Embryonic facial prominence (tissue), 1 donor: ENCODE data around the gene SLC6A4.
A peak's percentile ranks its signal among the peaks of the same experiment; 100 is the strongest.
"Not testable (repeated sequence)": the region's sequence is repeated elsewhere in the genome, so short reads cannot be mapped to it uniquely, and the experiment has no call there.

Experiments used
- DNase-seq: peaks from one replicate; pipeline ENCODE4 v3.0.0-alpha.2; 2016; ENCODE audit errors: extremely low spot score

The SLC6A4 gene

DNA sequence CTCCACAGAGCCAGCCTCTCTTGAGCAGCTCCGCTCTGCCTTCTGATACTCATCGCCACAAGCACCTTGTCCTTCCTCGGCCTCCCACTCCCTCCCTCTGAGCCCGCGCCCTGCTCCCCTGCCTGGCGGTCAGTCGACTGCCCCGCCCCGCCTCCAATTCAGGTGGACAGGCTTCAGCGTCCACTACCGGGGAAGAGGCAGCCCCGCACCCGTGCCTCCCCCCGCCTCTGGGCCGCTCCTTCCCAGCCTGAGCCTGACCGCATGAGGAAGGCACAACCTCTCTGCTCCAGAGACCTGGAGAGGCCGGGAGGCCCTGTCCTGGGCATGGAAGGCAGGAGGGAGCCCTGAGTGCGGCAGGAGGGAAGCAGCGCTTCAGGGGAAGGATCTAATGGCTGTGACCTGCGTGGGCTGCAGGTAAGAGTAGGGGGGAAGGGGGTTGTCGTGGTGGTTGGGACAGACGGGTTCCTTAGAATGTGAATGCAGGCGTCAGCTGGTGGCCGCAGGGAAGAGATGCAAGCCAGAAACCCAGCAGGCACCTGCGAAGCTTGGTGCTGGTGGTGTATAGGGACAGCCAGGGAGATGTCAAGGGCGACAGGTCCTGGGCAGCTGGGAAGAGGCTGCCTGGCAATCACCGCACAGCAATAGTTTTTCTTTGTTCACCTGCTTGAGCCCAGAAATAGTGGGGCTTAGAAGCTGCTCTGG is 3.0 kb upstream of the SLC6A4 start:
- no peak for DNase-seq

DNA sequence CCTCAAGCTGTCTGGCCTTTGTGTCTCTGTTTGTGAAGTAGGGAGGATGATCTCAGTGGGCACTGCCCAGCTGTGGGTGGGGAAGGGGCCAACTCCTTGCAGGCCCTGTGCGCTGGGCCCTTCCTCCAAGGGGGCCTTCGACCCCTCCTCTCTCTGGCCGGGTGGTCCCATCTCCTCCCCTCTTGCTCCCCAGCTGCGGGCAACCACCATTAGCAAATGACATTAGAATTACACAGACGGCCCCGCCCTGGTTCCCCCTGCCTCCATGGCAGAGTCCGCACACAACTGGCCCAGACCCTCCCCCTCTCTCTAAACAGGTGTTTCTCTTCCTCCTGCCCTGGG is 2.5 kb upstream of the SLC6A4 start:
- DNase-seq = no peak

DNA sequence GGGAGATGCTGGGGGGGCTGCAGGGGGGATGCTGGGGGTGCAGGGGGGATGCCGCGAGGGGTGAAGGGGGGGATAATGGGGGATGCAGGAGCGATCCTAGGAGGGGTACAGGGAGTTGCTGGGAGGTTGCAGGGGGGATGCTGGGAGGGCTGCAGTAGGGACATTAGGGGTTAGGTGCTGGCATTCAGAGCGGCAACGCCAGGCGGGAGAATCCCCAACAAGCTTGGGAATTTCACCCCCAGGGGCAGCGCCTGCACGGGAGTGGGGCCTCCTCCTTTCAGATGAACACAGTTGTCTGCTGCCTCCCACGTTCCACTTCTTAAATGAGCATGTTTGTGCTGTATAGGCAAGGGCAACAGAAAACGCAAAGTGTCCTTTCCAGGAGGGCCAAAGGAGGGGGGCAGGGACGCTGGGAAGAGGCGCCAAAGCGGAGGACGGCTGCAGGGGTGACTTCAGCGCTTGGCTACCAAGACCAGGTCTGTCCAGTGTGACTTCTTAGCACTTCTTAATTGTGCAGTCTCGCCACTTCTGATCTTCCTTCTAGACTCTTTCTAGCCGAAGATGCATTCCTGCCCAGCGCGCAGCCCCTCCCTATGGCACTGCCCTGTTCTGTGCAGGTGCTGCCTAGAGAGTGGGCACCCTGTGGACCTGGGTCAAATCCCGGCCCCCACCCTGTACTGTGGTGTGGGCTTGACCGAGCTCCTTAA is 2.0 kb upstream of the SLC6A4 start:
- no peak for DNase-seq

DNA sequence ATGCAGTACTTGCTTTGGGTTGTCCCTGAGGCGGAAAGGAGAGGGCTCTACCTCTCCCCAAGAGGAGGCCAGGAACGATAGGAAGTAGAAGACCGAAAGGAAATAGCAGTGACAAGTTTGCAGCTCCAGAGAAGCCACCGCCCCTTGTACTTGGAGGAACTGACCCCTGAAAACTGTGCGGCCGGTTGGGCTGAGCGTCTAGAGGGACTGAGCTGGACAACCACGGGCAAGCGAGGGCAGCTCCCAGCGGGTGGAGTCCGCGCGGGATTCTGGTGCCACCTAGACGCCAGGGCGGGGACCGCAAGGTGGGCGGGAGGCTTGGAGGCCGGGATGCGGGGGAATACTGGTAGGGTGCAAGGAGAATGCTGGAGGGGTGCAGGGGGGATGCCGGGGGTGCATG is 1.3 kb upstream of the SLC6A4 start:
- no peak for DNase-seq

DNA sequence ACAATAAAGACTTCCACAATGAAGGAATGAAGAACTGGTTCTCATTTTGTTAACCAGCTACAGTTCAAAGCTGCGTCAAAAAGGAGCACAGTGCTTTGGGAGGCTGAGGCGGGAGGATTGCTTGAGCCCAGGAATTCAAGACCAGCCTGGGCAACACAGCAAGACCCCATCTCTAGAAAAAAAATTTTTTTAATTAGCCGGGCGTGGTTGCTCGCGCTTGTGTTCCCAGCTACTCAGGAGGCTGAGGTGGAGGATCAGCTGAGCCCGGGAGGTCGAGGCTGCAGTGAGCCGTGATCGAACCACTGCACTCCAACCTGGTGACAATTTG is 764 bp upstream of the SLC6A4 start:
- no peak for DNase-seq

DNA sequence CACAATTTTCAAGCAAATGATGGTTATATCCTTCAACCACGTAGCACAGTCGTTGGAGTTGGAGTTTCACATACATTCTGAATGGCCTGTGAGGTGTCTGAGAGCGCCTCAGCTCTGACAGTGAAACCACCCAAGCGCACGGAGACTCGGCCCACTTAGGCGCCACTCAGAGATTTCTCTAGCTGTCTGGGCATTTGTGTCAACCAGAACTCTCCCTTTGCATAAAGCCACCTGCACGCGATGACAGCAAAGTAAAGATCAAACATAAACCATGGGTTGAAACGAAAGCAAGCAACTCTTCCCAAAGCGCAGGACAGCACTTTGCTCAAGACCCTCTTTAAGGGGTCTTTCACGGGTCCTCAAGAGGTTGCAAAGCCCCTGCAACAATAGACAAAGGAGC is 533 bp downstream of the SLC6A4 start:
- DNase-seq = no peak

DNA sequence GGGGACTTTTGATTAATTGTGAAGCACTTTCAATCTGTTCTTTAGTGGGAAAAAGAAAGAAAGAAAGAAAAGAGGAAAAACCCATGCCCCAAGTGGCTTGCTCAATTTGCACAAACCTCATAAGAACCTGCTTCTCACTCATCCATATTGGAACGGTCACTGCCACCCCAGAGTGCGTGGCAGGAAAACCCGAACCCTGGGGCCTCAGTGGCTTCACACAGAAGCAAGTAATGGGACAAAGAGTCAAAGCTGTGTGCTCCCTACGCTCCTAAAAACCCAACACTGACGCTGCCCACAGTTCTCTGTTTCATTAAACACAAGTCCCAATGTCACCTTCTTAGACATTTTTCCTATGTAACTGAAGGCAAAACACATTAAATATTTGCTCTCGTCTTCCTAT is 1.2 kb downstream of the SLC6A4 start:
- DNase-seq = no peak

DNA sequence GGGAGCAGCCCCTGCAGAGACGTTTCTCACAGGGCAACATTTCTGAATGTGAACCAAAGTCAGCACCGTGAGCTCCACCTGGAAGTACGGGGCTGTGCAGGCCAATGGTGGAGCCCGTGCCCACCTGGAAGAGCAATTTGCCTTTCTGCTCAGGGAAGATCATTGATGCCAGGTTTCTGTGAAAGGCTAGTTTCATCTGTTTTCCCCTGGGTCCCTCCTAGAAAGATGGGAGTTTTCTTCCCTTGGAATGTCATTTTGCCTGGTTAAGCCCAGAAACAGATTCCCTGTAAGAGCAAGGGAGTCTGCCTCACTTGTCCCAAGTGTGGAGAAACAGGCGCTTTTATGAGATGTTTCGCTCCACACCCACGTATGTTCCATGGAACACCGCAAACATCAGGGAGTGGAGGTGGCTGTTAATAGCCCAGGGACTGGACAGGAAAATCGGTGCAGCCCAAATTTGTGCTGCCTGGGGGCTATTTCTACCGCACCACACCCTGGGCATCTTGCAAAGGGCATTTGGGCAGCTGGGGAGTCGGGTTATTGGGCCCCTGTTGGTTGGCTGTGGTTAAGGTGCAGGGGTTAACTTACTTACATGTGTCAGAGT is 2.6 kb downstream of the SLC6A4 start:
- DNase-seq = no peak

DNA sequence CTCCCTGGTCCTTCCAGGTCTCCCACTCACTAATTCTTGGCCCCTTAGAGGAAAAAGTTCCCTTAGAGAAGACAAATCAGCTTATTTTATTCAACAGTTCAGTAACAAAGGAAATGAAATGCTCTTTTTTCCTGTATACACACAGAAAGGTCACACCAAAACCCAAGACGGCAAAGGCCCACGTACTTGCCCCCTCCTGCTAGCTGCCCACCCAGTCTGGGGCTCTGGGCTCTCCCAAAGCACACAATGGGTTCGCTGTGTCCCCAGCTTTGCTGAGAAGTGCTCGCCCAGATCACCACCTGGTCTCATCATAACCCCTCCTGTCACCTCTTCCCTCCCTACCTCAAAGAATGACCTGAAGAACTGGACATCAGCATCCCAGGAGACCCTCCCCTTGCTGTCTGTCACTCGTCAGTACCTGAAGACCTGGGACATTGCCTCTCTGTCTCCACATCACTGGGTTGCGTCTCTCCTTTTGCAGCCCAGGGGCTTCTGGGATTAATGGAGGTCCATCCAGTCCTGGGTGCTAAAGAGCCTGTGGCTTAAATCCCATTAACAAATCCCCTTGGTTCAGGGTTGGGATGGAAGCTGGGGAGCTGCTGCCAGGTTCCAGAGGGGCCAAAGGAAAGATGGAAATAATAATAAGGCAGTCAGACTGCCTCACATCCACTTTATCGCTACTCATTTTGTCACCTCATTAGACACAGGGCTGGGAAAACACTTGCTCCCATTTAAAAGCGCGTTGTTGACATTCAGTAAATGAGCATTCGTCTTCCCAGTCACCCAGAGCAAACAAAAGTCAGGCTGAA is 3.3 kb downstream of the SLC6A4 start:
- DNase-seq = no peak

DNA sequence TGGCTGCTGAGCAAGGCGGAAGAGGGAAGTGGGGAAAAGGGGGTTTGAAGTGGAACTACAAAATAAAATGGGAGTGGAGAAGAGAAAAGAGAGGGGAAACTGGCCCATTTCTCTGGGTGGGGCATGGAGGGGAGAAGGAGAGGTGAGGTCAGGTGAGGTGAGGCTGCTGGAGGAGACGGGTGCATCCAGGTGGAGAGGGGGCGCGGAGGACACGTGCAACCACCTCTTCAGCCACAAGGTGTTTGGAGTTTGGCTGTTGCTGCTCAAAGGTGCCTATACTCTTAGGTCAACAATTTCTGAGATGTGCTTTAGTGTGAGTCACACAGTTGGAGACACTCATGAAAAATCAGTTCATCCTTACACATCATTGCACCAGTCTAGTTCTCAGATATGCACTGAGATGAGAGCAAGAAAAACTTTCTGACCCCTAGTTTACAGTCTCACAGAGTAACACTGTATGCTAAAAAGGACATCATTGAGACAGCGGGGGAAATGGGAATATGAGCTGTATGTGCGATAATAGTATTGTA is 4.8 kb downstream of the SLC6A4 start:
- DNase-seq = no peak

DNA sequence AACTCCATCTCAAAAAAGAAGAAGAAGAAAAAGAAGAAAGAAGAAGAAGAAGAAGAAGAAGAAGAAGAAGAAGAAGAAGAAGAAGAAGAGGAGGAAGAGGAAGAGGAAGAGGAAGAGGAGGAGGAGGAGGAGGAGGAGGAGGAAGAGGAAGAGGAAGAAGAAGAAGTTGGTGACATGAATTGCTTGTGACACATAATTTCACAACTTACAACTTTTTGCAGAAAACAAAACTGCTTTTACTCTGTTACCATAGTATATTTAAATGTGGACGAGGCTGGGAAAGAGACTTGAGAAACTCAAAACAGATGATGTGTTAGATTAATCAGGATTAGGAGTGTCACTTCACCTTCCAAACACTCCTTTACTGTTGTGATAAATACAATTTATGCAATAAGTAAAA is 5.5 kb downstream of the SLC6A4 start:
- DNase-seq = not testable (repeated sequence)

DNA sequence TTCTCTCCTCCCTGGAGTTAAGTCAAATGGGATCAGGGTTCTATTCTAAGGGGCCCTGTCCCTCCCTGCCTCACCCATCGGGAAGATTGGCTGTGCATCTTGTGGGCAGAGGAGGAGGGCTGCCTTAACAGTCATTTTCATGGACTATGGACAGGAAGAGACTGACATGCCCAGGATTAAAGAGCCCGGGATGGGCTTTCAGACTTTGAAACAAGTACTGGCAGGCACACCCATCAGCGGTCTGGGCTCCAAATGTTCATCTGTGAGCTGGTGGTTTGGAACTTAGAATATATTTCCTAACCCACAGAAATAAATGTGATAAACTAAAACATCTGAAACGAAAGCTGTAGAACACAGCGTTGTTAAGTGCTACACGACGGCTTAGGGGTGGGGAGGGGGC is 6.5 kb downstream of the SLC6A4 start:
- peak; percentile 59 for DNase-seq

DNA sequence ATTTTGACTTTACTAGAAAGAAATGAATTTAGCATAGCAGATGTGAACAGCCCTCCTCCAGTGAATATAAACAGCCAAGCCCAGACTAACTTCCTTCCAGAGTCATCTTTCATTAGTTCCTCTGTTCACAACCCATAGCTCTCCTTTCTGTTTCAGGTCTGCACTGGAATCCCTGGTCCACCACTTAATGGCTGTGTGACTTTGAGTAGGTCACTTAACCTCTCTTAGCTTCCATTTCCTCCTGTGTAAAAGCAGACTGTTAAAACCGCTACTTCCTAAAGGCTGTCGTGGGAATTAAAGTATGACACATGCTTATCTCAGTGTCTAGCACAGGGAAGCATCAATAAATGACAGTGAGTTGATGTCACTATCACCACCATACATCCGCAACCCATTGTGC is 7.5 kb downstream of the SLC6A4 start:
- no peak for DNase-seq

DNA sequence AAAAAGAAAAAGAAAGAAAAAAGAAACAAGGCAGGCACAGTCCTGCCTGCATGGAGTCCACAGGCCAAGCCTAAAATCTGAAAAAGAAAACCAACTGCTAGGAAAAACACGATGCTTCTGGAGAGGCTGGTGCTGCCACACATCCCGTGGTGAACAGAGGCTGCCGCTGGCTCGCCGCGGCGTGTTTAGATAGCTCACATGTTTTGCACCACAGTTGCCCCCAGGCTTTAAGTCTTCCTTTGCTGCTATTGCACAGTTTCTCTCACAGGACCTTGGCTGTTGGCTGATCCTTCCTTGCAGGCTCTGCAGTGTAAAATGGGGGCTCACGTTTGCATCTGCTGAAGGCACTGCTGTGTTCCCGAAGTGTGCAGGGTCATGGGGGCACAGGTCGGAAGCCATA is 8.6 kb downstream of the SLC6A4 start:
- DNase-seq = no peak

DNA sequence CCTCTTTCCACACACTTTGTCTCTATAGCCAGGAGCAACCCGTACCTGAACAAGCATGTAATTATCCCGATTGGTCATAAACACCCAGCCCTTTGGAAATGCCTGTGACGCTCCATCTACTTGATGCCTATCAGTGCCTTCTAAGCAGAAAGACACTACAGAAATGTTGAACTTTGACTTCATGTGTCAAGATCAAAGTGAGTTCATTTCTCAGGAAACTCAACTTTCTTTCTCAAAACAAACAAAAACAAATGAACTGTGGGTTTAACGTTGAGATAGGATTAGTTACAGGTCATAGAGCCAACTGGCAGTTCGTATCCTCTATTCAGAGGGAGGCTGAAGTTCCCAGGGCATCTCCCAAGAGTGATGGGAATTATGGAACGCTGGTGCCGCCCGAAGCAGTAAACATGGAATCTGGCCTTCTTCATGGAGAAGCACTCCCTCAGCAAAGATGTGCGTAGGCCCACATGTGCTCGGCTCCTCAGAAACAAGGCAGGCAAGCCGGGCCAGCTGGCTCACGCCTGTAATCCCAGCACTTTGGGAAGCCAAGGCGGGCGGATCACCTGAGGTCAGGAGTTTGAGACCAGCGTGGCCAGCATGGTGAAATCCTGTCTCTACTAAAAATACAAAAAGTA is 9.5 kb downstream of the SLC6A4 start:
- no peak for DNase-seq

DNA sequence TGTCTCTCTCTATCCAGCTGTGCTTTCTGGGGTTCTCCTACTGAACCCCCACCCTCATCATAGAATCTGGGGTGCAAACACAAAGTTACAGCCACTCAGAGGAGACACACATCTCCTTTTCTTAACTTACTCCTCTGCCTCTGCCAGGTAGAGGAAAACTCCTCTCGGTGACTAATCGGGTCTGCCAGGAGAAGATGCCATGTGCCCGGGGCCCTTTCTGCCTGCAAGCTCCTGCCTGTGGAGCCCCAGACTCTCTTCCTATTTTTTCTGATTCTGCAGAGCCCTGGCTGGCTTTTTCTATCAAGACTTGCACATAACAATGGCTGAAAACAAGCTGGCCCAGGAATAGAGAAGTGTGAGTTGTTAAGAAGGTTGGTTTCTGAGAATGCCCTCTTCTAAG is 10.4 kb downstream of the SLC6A4 start:
- no peak for DNase-seq

DNA sequence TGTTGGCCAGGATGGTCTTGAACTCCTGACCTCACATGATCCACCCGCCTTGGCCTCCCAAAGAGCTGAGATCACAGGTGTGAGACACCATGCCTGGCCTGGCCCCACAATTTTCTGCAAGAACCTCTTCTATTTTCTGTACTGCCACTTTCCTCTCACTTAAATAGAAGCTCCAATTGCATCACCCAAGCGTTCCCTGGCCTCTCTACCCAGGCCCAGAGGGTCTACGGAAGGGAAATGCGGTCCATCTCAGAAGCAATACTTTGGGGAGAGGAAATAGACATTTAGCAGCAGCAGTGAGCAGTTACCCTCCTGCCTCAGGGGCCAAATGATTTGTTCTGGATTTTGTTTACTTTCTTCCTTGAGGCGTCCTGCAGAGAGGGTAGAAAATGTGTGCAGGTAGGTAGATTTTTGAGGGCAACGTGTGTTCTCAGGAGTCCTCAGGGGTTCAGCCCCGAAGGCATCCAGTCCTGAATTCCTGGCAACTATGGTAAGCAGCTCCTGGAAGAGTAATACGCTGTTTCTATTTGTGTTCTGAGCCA is 11.0 kb downstream of the SLC6A4 start:
- no peak for DNase-seq

DNA sequence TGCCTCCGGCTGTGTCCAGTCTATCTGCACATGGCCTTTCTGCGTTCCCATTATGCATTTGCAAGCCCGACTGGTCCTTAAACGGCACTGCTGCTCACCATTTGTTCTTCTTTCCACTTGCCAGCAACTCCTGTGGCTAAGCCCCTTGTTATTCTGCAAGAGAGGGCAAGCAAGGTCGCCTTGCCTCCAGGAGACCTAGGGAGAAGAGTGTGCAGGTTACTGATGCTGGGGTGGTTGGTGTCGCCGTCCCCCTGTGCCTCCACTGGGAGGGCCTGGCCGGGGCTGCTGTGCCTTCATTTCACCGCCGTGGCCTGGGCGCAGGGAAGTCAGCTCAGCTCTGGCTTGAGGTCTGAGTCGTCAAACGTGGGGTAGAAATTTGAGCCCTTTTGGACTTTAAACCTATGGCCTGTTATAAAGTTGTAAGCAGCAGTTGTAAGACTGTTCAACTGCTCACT is 12.7 kb downstream of the SLC6A4 start:
- DNase-seq = no peak

DNA sequence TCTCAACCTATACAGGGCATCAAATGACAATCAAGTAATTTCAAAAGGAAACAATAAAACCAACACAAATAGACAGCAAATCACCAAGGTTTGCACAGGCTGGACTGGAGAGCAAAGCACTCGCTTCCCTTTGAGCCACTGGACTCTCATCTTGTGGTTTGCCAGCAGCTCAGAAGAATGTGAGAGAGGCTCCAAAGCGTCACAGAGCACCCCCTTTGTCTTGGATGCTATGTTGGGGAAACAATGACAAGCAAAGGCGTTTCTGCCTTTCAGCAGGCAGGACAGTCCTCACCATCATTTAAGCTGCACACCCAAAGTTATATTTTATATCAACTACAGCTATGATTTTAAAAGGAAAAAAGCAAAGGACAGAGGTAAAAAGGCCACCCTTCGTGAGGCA is 13.2 kb downstream of the SLC6A4 start:
- no peak for DNase-seq

DNA sequence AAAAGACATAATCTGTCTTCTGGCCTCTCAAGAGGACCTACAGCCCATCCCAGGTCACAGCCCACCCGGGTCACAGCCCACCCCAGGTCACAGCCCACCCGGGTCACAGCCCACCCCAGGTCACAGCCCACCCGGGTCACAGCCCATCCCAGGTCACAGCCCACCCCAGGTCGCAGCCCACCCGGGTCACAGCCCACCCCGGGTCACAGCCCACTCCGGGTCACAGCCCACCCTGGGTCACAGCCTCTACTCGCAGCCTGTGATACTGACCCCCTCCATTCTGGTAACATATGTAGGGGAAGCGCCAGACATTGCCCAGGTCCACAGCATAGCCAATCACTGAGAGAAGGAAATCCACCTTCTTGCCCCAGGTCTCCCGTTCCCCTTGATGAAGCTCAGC is 14.2 kb downstream of the SLC6A4 start:
- no peak for DNase-seq

DNA sequence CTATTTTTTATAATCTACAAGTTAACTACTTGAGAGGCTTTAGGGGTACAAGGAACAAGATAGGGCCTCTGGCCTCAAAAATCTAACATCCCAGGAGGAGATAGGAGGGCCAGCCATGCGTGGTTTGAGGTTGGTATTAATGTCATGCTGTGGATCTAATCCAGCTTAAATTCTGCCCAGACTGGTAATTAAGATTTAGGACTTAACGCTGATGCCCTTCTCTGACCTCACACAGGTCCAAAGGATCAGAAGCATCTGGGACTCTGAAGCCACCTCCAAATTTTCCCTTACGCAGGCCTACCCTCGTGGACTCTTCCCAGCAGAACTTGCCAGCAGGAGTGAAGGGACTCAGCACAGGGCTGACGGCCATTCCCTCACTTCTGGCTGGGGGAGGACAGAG is 15.1 kb downstream of the SLC6A4 start:
- no peak for DNase-seq

DNA sequence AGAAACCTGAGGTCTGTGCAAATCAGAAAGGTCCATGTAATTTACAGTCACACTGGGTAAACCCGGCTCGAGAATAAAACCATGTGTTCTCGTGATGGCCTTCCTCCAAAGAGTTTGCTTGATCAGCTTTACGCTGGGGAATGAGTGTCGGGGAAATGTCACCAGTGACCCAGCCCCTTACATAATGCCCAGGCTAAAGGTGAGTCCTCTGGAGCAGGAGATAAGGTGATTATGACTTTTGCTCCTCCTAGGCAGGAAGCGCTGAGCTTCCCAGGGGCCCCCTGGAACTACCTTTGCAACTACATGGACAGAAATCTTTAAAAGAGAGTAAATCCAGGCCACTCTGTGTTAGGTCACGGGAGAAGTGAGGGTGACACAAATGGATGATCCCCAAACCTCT is 15.7 kb downstream of the SLC6A4 start:
- no peak for DNase-seq
